Fibroblast of skin of back (primary cell): Measurements from ENCODE around the gene COL16A1.
A peak's percentile ranks its signal among the peaks of the same experiment; 100 is the strongest.

Source experiments
- DNase-seq: peaks from one replicate; pipeline ENCODE4 v3.0.0-alpha.2; 2013

The COL16A1 gene

DNA sequence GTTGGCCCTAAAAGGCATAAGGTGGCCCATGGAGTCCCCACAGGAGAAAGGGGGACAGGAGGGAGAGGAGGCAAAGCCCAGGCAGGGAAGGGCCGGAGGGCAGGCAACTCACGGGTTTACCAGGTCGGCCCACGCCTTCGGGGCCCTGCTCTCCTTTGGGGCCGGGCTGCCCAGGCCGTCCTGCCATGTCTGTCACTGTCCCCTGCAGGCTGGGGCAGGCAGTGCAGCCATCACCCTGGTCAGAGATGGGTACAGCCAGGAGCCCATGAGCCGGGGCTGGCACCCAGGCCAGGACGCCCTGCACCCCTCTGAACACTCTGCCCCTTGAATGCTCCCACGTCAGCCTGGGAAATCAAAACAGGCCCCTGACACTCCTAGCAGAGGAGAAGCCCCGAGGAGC, 19.8 kb downstream of the COL16A1 start:
- no peak for DNase-seq

DNA sequence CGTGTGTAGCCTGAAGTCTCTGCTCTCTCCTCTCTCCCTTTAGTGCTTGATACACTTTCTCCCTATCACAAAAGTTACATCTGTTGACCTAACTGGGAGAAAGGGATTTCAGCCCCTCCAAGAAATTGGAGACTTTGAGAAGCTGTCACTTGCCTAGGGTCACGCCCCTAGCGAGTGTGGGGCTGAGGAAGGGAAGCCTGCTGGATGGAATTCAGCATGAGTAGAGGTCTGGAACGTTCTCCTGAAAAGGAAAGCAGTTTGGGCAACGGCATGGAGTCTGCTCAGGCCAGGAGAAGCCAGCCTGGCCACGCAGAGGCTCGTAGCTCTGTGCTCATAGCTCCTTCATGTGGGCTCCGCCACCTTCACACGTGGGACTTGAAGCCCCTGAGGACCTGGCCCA, 22.4 kb downstream of the COL16A1 start:
- no peak for DNase-seq

DNA sequence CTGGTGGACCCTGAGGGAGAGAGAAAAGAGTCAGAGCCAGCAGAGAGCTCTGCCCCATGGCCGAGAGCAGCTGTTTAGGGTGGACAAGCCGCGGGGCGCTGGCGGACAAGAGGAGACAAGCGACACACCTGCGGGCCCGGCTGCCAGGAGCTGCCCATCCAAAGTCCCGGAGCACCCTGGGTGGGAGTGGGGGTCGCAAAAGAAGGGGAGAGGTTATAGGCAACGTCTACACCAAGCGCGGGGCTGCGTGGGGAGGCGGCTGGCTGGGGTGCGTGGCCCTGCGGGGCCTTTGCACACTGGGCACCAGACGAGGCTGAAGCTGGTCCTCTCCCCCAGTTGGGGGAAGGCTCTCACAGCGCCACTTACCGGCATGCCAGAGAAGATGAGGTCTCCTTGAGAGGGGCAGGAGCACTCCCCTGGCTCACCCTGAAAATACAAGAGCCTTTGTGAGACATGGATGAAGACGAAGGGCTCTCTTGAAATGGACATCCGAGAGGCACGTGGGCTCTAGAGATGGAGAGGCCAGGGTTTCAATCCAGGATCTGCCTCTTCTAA, 24.1 kb downstream of the COL16A1 start:
- DNase-seq, result no peak

DNA sequence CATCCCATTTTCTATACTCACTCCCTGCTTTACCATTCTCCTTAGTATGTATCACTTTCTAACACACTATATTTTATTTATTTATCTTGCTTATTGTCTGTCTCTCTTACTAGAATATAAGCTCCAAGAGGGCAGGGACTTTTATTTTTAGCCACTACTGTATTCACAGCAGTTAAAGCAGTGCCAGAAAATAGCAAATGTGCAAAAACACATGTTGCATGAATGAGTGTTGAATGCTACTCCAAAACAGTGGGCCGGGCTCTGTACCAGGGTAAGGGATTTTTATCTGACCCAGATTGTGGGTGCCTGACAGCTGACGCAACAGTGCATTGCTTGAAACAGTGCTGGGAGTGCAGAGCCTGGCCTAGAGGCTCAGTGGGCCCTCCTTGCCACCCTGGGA, 24.7 kb downstream of the COL16A1 start:
- no peak for DNase-seq

DNA sequence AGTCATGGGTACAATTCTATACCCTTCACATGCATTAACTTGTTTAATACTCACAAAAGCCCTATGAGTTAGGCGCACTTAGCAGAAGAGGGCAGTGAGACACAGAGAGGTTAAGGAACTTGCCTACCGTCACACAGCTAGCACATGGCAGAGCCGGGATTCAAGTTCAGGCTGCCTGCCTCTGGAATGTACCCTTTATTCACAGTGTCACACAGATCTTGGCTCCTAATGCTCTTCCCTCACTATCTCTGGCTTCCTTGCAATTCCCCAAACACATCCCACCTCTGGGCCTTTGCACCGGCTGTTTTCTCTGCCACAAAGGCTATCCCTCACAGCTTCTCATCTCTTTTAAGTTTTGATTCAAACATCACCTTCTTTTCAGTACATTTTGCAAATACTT, 25.1 kb downstream of the COL16A1 start:
- DNase-seq, result no peak

DNA sequence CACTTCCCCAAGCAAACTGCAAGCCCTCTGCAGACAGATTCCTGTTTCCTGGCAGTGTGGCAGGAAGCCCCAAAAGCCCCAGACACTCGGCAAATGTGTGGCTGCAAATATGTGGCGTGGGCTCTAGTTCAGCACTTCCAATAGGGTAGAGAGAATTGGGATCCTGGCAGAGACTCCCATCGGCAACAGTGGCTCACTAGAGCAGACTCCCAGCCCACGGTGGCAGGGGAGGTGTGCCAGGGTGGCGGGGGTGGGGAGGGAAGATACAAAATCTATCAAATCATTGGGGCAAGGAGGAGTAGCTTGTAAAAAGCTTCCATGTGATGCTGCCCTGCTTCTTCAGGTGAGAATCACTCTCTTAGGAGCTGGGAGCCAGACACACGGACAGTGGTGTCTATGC, 25.9 kb downstream of the COL16A1 start:
- no peak for DNase-seq

DNA sequence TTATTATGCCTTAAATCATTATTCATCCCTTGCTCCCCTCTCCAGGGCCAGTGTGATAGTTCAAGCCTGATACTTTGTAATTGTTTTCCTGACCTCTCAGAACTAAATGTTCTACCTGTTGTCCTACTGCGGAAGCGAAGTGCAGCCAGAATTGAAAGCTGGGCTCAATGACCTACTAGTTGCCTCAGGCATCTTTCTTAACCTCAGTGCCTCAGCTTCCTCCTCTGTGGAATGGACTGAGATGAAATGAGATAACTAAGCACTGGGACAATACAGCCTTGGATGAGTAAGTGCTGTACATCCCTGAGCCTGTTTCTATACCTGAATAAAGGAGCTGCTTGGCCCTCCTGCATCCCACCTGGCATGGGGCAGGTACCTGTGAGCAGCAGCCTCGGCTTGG, 26.4 kb downstream of the COL16A1 start:
- DNase-seq, result no peak

DNA sequence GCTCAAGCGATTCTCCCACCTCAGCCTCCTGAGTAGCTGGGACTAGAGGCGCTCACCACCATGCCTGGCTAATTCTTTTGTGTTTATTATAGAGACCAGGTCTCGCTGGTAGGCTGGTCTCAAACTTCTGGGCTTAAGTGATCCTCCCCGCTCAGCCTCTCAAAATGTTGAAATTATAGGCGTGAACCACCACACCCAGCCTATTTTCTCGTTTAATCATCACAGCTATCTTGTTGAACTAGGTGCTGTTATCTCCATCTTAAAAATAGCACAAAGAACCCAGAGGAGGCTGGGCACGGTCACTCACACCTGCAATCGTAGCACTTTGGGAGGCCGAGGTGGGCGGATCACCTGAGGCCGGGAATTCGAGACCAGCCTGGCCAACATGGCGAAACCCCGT, 28.1 kb downstream of the COL16A1 start:
- no peak for DNase-seq

DNA sequence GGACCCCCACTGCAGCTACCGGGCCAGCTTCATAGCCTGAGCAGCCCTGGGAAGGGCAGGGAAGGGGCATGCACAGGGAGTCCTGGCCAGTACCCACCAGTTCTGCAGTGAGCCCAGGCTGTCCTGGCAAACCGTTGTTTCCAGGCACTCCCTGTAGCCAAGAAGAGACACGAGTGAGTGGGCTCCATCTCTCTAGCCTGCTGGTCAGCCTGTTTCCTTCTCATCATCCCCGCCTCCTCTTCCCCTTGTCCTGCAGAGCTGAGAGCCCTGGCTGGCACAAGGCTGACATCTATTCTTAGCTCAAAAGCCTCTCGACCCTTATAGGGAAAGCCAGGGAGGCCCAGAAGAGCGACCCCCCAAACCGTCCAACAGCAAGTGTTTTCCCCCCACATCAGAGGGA, 28.7 kb downstream of the COL16A1 start:
- no peak for DNase-seq

DNA sequence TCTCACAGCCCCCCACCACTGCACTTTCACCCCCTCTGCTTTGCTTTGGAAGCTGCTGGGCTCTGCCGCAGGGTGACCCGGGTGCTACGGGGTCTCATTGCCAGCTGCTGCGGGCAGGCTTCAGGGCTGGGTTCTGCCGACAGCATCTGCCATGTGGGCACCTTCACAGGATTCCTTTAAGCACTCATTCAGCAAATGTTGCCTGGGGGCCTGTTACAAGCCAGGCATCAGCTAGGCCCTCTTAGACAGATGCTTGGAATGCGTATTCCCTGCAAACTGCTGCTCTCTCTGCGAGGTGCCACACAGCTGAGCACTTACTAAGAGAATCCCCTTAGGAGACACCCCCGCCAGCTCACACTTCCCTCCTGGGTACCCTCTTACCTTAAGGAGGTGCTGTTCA, 29.2 kb downstream of the COL16A1 start:
- peak; percentile 37 for DNase-seq

DNA sequence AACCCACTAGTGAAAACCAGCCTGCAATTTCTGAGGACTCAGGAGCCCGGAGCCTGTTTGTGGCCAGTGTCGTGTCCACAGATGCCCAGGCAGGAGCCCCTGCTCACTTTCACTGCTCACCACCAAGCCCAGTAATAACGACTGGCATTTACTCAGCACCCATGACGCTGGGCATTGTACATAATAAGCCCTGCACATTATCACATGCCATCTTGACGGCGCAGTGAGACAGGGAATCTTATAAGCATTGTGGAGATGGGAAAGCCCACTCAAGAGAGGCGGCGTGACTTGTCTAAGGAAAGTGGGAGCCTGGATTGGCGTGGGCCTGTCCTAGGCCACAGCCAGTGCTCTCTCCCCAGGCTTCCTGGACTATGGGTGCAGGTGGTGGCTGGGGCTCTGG, 30.4 kb downstream of the COL16A1 start:
- DNase-seq, result no peak

DNA sequence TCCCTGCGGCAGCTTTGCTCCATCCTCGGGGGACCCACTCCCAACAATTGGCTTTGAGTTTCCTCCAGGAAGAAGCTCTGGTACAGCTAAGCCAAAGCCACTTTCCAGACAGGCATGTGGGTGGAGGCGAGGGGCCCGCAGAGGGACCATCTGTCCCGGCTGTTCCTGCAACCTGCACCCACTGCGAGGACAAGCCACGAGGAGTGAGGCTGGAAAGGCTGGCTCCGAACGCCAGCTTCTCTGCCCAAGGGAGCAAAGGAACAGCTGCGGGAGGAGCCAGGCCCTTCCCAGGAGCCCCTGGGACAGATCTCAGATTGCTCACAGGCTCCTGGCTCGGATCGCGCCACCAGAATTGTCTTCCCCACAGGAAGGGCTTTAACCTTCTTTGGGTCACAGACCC, 30.8 kb downstream of the COL16A1 start:
- no peak for DNase-seq

DNA sequence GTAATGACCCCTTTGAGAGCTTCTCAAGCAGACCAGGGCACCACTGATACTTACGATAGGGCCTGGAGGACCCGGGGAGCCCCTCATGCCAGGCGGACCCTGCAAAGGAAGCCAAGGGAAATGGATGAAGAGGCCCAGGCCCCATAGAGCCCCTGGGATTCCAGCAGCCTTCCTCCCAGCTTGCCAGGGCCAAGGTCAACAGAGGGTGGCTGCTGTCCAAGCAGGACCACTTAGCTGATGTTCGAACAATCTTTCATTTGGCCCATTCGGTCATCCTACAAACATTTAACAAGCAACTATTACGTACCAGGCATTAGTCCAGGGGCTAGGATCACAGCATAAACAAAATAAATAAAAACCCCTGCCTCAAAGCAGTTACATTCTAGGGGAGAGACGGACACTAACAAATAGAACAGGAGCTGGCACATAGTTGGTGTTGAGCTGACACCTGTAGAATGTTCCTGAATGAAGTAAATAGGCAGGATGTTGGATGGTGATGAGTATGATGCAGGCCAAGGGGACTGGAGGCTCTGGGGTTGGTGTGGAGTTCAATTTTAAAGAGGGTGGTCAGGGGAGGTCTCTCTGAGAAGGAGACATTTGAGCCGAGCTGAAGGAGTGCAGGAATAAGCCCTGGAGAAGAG, 32.1 kb downstream of the COL16A1 start:
- no peak for DNase-seq

DNA sequence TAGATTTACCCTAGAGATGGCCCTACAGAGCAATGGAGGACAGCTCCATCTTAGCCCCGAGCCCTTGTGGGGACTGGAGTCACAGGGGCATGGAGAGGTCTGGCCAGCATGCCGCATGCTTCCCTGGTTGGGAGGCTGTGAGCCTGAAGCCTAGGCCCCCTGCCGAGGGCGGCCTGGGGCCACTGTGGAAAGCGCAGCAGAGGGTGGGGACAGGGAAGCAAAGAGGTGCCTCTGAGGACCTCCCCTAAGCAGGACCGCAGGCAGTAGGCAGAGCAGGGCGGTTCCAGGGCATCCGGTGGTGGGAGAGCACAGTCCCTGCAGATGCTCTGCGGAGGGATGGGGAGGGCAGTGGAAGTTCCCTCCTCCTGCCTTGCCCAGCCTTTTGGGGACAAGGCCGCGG, 32.7 kb downstream of the COL16A1 start:
- DNase-seq, result no peak

DNA sequence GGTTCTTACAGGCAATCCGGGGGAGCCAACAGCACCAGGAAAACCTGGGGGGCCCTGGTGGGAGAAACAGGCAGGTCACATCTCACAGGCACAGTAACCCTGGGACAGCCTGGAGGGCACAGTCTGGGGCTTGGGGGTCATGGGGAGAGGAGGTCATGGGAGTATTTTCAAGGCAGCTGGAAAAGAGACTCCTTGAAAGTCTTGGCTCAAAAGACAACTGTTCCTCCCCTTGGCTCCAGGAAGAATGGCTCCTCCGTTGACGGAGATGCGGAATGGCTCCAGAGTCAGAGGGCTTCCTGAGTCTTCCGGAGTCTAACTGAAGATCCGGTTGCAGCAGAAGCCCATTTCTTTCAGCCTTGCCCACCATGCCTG, 33.2 kb downstream of the COL16A1 start:
- DNase-seq, result no peak

DNA sequence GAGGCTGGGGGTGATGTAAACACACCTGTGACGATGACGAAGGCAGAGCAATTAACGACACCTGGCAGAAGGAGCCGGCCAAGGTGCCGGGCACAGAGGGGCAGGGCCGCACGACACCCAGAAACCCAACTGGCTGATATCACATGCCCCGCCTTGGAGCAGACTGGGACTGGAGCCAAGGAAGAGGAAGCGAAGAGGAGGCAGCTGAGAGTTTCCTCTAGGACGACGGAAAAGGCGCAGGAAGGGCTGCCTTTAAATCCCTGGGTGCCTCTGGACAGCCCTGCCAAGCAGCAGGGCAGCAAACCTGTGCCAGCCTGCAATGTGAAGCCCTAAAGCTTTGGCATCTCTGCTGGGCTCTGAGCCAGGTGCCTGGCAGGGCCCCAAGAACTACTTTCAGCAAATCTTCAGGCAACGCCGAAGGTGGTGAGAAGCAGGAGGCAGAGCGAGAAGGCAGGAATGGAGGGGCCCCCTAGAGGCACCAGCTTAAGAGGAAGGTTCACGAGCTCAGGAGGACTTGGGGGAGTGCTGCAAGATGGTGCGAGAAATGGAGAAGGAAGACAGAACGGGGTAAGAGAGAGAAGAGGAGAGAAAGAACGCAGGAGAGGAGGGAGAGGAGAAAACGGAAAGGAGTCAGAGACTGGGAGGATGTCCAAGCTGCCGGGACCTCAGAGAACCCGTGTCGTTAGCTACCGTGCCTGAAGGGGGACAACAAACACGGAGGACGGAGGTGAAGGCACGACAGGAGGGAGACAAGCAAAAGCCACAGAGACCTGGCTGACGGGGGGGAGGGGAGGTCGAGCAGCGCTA, 33.8 kb downstream of the COL16A1 start:
- DNase-seq, result no peak

DNA sequence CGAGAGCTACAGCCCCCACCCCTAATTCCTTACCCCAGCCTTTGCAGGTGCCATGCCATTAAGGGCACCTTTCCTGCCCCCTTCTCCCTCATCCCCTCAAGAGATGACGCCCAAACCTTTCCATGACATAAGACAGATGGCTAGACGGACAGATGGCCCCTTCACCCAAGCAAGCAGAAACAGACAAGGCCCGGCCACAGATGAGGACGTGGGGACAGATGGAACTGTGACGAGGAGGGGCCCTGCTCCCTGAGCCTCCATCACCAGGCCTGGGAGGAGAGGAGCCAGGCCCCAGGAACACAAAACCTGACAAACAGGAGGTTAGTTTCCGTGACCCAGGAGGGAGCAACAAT, 34.4 kb downstream of the COL16A1 start:
- no peak for DNase-seq

DNA sequence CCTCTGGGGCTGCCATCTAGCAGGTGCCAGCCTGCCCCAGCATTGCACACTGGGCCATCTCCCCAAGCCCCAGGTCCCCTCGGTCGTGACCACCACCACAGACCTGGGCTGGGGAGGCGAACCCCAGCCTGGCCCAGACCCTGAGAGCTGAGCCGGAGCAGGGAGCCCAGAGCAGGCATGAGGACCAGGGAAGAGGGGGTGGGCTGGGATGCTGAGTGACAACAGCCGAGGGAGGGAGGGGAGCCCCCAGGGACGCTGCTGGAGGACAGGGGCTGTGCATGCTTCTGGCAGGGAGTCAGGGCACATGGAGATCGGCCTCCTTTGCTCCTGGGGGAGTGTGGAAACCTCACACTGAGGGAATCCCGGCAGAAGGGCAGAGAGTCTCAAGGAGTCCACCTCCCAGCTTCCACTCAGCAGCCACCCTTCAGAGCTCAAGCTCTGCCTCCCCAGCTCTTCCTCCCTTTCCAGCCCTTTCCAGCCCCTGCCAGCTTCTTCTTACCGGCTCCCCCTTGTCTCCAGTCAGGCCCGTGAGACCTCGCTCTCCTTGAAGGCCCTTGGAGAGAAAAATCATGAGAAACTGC, 35.4 kb downstream of the COL16A1 start:
- DNase-seq, result no peak

DNA sequence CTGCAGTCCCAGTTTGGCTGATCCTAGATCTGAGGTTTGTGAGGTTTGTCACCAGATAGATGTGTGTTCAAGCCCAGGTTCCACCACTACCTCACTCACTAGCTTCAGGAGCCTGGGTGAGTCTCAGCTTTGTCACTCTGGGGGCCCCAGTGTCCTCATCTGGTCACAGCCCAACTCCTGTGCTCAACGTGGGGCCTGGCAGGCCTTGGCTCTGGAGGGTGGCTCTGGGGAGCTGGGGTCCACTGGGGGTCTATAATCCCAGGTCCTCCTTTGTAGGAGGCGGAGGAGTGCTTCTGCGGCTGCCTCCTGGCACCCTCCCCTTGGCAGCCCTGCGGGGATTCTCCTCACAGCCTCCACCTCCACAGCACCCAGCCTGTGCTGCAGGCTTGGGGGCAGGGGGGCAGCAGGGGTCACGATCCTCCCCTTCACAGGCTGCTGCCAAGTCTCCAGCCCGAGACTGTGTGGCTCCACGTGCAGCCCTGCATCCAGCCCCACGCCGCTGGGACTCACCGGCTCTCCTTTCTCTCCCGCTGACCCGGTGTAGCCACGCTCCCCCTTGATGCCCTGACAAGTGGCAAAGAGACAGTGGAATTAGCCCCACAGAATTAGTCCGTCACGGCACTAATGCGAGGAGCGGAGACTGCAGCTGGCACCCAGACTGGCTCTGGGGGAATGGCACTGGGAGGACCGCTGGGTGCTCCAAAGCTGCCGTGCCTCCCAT, 36.6 kb downstream of the COL16A1 start:
- no peak for DNase-seq

DNA sequence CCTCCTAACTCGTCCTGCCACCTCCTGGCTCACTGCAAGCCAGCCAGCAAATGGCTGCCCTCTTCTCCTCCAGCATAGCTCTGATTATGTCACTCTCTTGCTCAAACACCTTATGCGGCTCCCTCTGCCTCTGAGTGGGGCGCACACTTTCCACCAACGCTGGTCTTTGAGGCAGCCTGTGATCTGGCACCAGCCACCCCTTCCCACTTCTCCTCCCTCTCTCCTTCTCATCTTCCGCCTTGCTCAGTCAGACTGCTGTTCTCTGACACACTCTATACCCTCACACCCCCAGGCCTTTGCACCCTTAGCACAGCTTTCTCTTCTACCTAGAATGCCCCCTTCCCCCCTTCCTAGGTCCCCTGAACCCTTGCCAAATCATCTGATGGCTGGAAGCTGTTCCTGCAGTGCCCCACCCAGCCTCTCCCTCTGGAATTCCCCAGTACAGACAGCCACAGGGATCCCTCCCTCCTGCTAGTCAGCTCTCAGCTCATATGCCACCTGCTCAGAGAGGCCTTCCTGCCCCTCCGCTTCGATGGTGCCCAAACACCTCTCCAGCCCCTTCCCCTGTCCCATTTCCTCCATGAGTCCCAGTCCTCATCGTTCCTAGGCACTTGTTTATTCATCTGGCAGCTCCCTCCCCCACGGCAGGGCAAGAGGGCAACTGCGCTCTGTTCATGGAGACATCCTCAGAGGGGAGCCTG, 37.4 kb downstream of the COL16A1 start:
- peak; percentile 54 for DNase-seq

DNA sequence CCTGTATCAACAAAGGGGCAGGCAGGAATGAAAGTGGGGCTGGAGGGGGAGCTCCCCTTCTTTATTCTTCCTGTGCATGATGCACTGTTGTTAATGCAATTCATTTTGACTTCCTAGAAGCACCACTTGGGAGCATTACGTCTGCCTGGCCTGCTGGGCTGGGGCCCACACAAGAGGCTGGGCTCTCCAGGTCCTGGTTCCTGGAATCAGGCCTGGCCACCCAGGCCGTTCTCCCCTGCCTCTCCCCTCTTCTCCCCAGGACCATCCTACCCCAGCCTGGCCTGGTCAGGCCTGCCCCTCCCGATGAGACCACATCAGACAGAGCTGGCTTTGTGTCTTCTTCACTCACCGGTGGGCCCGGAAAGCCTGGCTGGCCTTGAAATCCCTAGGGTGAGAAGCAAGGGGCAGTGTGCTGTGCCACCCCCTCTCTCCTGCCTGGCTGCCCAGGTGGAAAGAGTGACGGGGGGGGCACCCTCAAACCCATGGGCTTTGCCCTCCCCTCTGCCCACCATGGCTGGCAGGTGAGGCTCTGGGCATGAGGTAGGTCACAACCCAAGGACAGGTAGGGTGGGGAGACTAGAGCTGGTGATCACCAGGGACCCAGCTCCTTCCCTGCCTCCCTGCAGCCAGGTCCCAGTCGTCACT, 38.5 kb downstream of the COL16A1 start:
- DNase-seq, result no peak

DNA sequence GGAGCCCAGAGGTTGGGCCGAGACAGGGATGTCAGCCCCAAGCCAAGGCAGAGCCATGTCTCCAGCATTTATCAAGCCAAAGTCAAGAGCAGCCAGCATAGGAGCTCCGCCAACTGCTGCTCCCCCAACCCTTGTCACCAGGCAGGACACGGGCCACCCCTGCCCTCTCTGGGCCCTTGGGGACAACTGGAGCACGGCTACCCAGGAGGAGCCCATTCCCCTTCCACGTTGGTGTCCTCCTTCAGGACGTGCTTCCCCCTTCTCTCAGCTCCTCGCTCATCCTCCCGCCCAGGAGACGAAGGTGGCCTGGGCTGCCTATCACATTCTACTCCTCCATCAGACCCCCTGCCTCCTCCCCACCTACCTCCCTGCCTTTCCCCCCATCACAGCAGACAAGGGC, 39.3 kb downstream of the COL16A1 start:
- no peak for DNase-seq
